Measurements from ENCODE around the gene RBM33. TPM values are rescaled to one million over a fixed set of nuclear protein-coding genes. Genes with fewer than 3 reads are reported as not detected.

RBM33 gene
- total and polyA plus RNA-seq, 8 donors, result 14.6 to 40.1 (median 32.7) TPM

GRCh38 chr7:155680864-155681263, 36.4 kb downstream of the RBM33 start:
- H3K36me3 ChIP-seq, result peaks cover 0 to 5% (median 0%) of the 10 kb centered on the region in 3 donors
- H3K27ac ChIP-seq, result no peak overlapping the region
- H3K27me3 ChIP-seq, result no peaks in the 10 kb centered on the region
- DNase-seq (no peak), FAIRE-seq (no peak), ATAC-seq (no peak)
- intact Hi-C loops (cut with DNase I), result no loop called here
- no peaks in the 10 kb centered on the region for H3K9me3 ChIP-seq
- WGBS, 2 donors, result 56 to 58% methylated on average over 2 of the region's 2 CpGs
- no peak for TF ChIP-seq CTCF (IDR thresholded peaks at IDR 0.05)
- H3K4me1 ChIP-seq, result peaks cover 9 to 14% (median 12%) of the 10 kb centered on the region in 3 donors
- no peak overlapping the region for H3K4me3 ChIP-seq

GRCh38 chr7:155681663-155682062, 37.2 kb downstream of the RBM33 start:
- peaks cover 0 to 5% (median 0%) of the 10 kb centered on the region in 3 donors for H3K36me3 ChIP-seq
- FAIRE-seq (no peak), DNase-seq (no peak), ATAC-seq (no peak)
- 94 to 95% methylated on average over 5 of the region's 5 CpGs for WGBS, 2 donors
- no peak overlapping the region for H3K27ac ChIP-seq
- H3K9me3 ChIP-seq, result no peaks in the 10 kb centered on the region
- H3K27me3 ChIP-seq, result no peaks in the 10 kb centered on the region
- no peak overlapping the region for H3K4me3 ChIP-seq
- peaks cover 9 to 14% (median 12%) of the 10 kb centered on the region in 3 donors for H3K4me1 ChIP-seq
- intact Hi-C loops (cut with DNase I), result no loop called here
- no peak for TF ChIP-seq CTCF (IDR thresholded peaks at IDR 0.05)

GRCh38 chr7:155682484-155682883, 38.0 kb downstream of the RBM33 start:
- H3K27me3 ChIP-seq, result no peaks in the 10 kb centered on the region
- DNase-seq (no peak), ATAC-seq (peak in 1 of 4 donors; percentile 16), FAIRE-seq (no peak)
- H3K4me1 ChIP-seq, result peaks cover 9 to 14% (median 12%) of the 10 kb centered on the region in 3 donors
- no peak overlapping the region for H3K4me3 ChIP-seq
- H3K27ac ChIP-seq, result no peak overlapping the region
- peaks cover 0 to 5% (median 0%) of the 10 kb centered on the region in 3 donors for H3K36me3 ChIP-seq
- TF ChIP-seq CTCF (IDR thresholded peaks at IDR 0.05), result no peak
- WGBS, 2 donors, result 88 to 90% methylated on average over 5 of the region's 5 CpGs
- H3K9me3 ChIP-seq, result no peaks in the 10 kb centered on the region
- intact Hi-C loops (cut with DNase I), result no loop called here

- DNase-seq, result no peak
- TF ChIP-seq CTCF (IDR thresholded peaks at IDR 0.05), result no peak
- no peak for FAIRE-seq
- H3K9me3 ChIP-seq, result no peaks in the 10 kb centered on the region
- no peaks in the 10 kb centered on the region for H3K27me3 ChIP-seq
- intact Hi-C loops (cut with DNase I), result no loop called here
- H3K4me3 ChIP-seq, result no peak overlapping the region
- H3K4me1 ChIP-seq, result peaks cover 9 to 14% (median 12%) of the 10 kb centered on the region in 3 donors
- ATAC-seq, result no peak
- H3K27ac ChIP-seq, result no peak overlapping the region
- WGBS, 2 donors, result 91 to 94% methylated on average over 5 of the region's 5 CpGs
- H3K36me3 ChIP-seq, result peaks cover 0 to 5% (median 0%) of the 10 kb centered on the region in 3 donors
These were observed 38.6 kb downstream of the RBM33 start for GRCh38 chr7:155683098-155683497.

GRCh38 chr7:155683714-155684113, 39.3 kb downstream of the RBM33 start:
- ATAC-seq, result peak in 3 of 4 donors; percentile 53 to 74 (median 58)
- intact Hi-C loops (cut with DNase I), result no loop called here
- Histone ChIP-seq H3K4me3 (no peak overlapping the region), H3K27ac (no peak overlapping the region), H3K9me3 (no peaks in the 10 kb centered on the region), H3K36me3 (peaks cover 0 to 5% (median 0%) of the 10 kb centered on the region in 3 donors), H3K27me3 (no peaks in the 10 kb centered on the region), H3K4me1 (peaks cover 9 to 14% (median 12%) of the 10 kb centered on the region in 3 donors)
- FAIRE-seq, result no peak
- DNase-seq, result no peak
- TF ChIP-seq CTCF (IDR thresholded peaks at IDR 0.05), result no peak
- WGBS, 2 donors, result 36 to 40% methylated on average over 4 of the region's 4 CpGs

Data from pancreas (tissue), 10 donors.